K562 (cell line): ENCODE measurements around the gene NECTIN1. TPM values are rescaled to one million over a fixed set of nuclear protein-coding genes. Genes with fewer than 3 reads are reported as not detected.

Experiments
- ATAC-seq: fragments of 200-7000 bp; cut with Tn5 transposase; 3 replicates; pipeline ENCODE4 v1.9.1; 2020; ENCODE audit warnings: moderate library complexity
- BruUV-seq: library from RNA; stranded (reverse); fragments of 400-500 nt; replicated peaks from 2 replicates; lab custom pipeline; 2021; lab: Mats Ljungman, UMichigan
- CTCF ChIA-PET: fragments of 300-600 bp; formaldehyde crosslinking; extraction: SDS; loops from one replicate; lab custom pipeline; 2021; ENCODE audit warnings: low intra/inter-chr PET ratio; lab: Yijun Ruan, JAX
- POLR2A ChIA-PET: fragments of 300-600, 350-650 bp; sonication (Branson Sonifier 250); formaldehyde crosslinking; extraction: SDS; loops from one replicate; lab custom pipeline; 2021; ENCODE audit warnings: antibody characterized with exemption, inconsistent platforms; lab: Yijun Ruan, JAX
- DNase-seq, 4 experiments: peaks; one replicate each; pipeline versions ENCODE4 v3.0.0 to v3.0.0-alpha.2; 2011 to 2018; ENCODE audit warnings: low spot score in 3 of 4, mixed read lengths in 3 of 4; ENCODE audit errors: extremely low read depth in 1 of 4
- FAIRE-seq: peaks from 2 replicates; lab custom pipeline; 2011; peaks lifted over from hg19 to GRCh38; lab: Jason Lieb, UNC
- H2AFZ ChIP-seq: 2 replicates; pipeline ENCODE4 v1.6.0; 2011; ENCODE audit warnings: low read depth, low read length, control low read depth, inconsistent platforms
- H3K27ac ChIP-seq: fragments of 200-600 bp; 3 replicates; pipeline ENCODE4 v1.8.0; 2011; ENCODE audit warnings: low read depth, mild to moderate bottlenecking, control low read depth, inconsistent platforms, low read length, moderate library complexity, mixed read lengths; ENCODE audit errors: extremely low read depth
- H3K27me3 ChIP-seq, 2 experiments: fragments of 300-600 bp in 1 of 2; 2 replicates in 1 of 2; 3 replicates in 1 of 2; pipeline versions ENCODE4 v1.6.0 to v1.8.0; 2011; ENCODE audit warnings: inconsistent platforms in 2 of 2, low read length in 2 of 2, mild to moderate bottlenecking in 1 of 2, mixed read lengths in 1 of 2, moderate library complexity in 1 of 2; ENCODE audit not compliant: control insufficient read depth in 2 of 2, insufficient read depth in 2 of 2
- H3K36me3 ChIP-seq: fragments of 300-600 bp; 3 replicates; pipeline ENCODE4 v1.8.0; 2011; ENCODE audit warnings: mild to moderate bottlenecking, low read length, inconsistent platforms; ENCODE audit not compliant: control insufficient read depth, insufficient read depth
- H3K4me1 ChIP-seq, 2 experiments: fragments of 200-600 bp in 1 of 2; replicated peaks in 1 of 2; 2 replicates in 1 of 2; 3 replicates in 1 of 2; pipeline versions ENCODE4 v1.5.1 to v1.8.0; 2011; ENCODE audit warnings: inconsistent platforms in 2 of 2, low read length in 2 of 2, mild to moderate bottlenecking in 1 of 2, mixed read lengths in 1 of 2, moderate library complexity in 1 of 2; ENCODE audit not compliant: control insufficient read depth in 2 of 2, insufficient read depth in 2 of 2
- H3K4me2 ChIP-seq: 2 replicates; pipeline ENCODE4 v1.6.1; 2011; ENCODE audit warnings: low read length, control low read depth, inconsistent platforms, mixed read lengths; ENCODE audit not compliant: insufficient read depth
- H3K4me3 ChIP-seq: fragments of 200-600 bp; sonication (generic), shearing (Covaris generic); 2 replicates; pipeline ENCODE4 v1.5.1; 2016; ENCODE audit warnings: control low read depth, inconsistent platforms
- H3K79me2 ChIP-seq: fragments of 200-600 bp; 3 replicates; pipeline ENCODE4 v1.8.0; 2011; ENCODE audit warnings: low read length, inconsistent platforms; ENCODE audit not compliant: control insufficient read depth, insufficient read depth
- H3K9ac ChIP-seq, 2 experiments: 2 replicates each; pipeline versions ENCODE4 v1.6.0 to v1.6.1; 2011; ENCODE audit warnings: low read depth in 2 of 2, low read length in 2 of 2, control low read depth in 1 of 2, inconsistent platforms in 1 of 2, mild to moderate bottlenecking in 1 of 2, mixed read lengths in 1 of 2; ENCODE audit not compliant: insufficient read depth in 1 of 2
- H3K9me1 ChIP-seq: one replicate; pipeline ENCODE4 v1.6.0; 2011; ENCODE audit warnings: inconsistent platforms, mild to moderate bottlenecking, low read length, moderate library complexity; ENCODE audit not compliant: control insufficient read depth, insufficient read depth
- H3K9me3 ChIP-seq: replicated peaks from 2 replicates; pipeline ENCODE4 v1.5.1; 2011; ENCODE audit warnings: low read depth, low read length, inconsistent platforms; ENCODE audit not compliant: control insufficient read depth, insufficient read depth
- H4K20me1 ChIP-seq: replicated peaks from 2 replicates; pipeline ENCODE4 v1.6.1; 2011; ENCODE audit warnings: low read length, inconsistent platforms, mixed read lengths; ENCODE audit not compliant: control insufficient read depth, insufficient read depth
- BRF2 ChIP-seq: IDR thresholded peaks from 3 replicates; pipeline ENCODE4 v1.6.1; 2011; ENCODE audit warnings: borderline replicate concordance, mild to moderate bottlenecking; ENCODE audit not compliant: insufficient read length, insufficient read depth
- CBFA2T3 ChIP-seq: fragments of 450-650 bp; IDR thresholded peaks from 2 replicates; pipeline ENCODE4 v1.6.1; 2017
- DMBX1 ChIP-seq: fragments of 250-450 bp; sonication (Bioruptor Pico); IDR thresholded peaks from 2 replicates; pipeline ENCODE4 v1.8.0; 2022; ENCODE audit warnings: inconsistent platforms, mild to moderate bottlenecking, moderate library complexity, borderline replicate concordance
- E2F6 ChIP-seq, 2 experiments: IDR thresholded peaks; 2 replicates each; pipeline ENCODE4 v1.6.1; 2011; ENCODE audit warnings: borderline replicate concordance in 1 of 2, control low read depth in 1 of 2, low read depth in 1 of 2, low read length in 1 of 2, mild to moderate bottlenecking in 1 of 2, mixed read lengths in 1 of 2, moderate library complexity in 1 of 2; ENCODE audit not compliant: insufficient read depth in 1 of 2, insufficient read length in 1 of 2, poor library complexity in 1 of 2, severe bottlenecking in 1 of 2; ENCODE audit errors: extremely low read depth in 1 of 2
- EHMT2 ChIP-seq: fragments of 450-650 bp; IDR thresholded peaks from 2 replicates; pipeline ENCODE4 v1.6.1; 2018; ENCODE audit warnings: antibody characterized with exemption
- NFXL1 ChIP-seq: fragments of 450-650 bp; formaldehyde crosslinking; IDR thresholded peaks from 2 replicates; pipeline ENCODE4 v1.4.0; 2021; ENCODE audit warnings: mild to moderate bottlenecking
- SMAD3 ChIP-seq: fragments of 450-650 bp; formaldehyde crosslinking; conservative IDR thresholded peaks from 2 replicates; pipeline ENCODE4 v1.4.0; 2020; ENCODE audit warnings: mild to moderate bottlenecking
- WGBS: fragments of 100-300 bp; shearing (Covaris generic); methylation state at CpG from one replicate; pipeline ENCODE4 v1.1.6; 2016; ENCODE audit warnings: low coverage, mixed read lengths; ENCODE audit not compliant: insufficient coverage; ENCODE audit errors: missing lambda C conversion rate; 5-methylcytosine and 5-hydroxymethylcytosine counted together
- in situ Hi-C: fragments of 300-500 bp; cut with MboI; formaldehyde crosslinking; loops from 4 replicates; pipeline ENCODE4 v1.15.0; 2018; ENCODE audit warnings: inconsistent platforms, mixed read lengths
- intact Hi-C: fragments of 100-400 bp; cut with micrococcal nuclease; formaldehyde crosslinking; loops from 2 replicates; pipeline ENCODE4 v1.14.2; 2022
- polyA plus RNA-seq, 8 experiments: library from polyadenylated mRNA; depleted of rRNA in 4 of 8; stranded (reverse) in 5 of 8; unstranded in 3 of 8; fragments of >200 nt; fragmentation: Nextera tagmentation in 2 of 8; fragmentation: Illumina TruSeq in 1 of 8; extraction: Ambion mirVana in 2 of 8; extraction: Trizol in 1 of 8; gene quantifications; 2 replicates each; pipeline versions ENCODE4 v1.2.1 to v1.2.3, GENCODE V29; 2011 to 2014; ENCODE audit warnings: inconsistent platforms in 1 of 8, missing spikeins in 1 of 8
- total RNA-seq, 7 experiments: library from RNA; depleted of rRNA in 6 of 7; stranded (reverse); fragments of >200 nt in 6 of 7; fragmentation: Illumina TruSeq in 2 of 7; extraction: Trizol in 2 of 7; gene quantifications; 2 replicates each; pipeline versions ENCODE4 v1.2.1 to v1.2.3, GENCODE V29; 2011 to 2021; ENCODE audit warnings: low replicate concordance in 1 of 7
- TF ChIP-seq, protein P1 (sequence below): fragments of 250-450 bp; sonication (Bioruptor Pico); IDR thresholded peaks from 2 replicates; pipeline ENCODE4 v1.9.0; 2021; ENCODE audit warnings: mild to moderate bottlenecking
- TF ChIP-seq, protein P2 (sequence below): fragments of 250-450 bp; sonication (Bioruptor Pico); IDR thresholded peaks from 2 replicates; pipeline ENCODE4 v1.5.0; 2020; ENCODE audit warnings: mild to moderate bottlenecking

NECTIN1 gene
- total and polyA plus RNA-seq, 9 of the 15 experiments (the other 6 are each of a cell fraction or from before 2014, with no cell fraction given): 0.09 to 0.53 (median 0.23) TPM; not detected in 2

DNA sequence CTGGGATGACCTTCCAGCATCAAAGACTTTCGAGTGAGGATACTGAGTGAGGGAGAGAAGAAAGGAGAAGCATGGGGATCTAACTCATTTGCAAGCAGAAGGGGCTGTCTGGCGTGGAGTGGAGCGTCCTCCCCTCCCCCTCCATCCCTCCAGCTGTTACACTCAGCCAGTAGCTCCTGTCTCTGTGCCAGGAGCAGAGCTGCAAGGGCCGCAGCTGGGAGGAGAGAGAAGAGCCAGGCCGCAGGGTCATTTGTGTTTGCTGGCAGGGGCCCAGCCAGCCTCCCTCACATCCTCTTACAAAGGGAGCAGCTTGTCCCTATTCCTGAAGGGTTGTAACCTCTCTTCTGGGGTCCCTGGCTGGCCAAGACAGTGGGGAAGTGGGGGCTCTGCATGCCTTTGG is 57.9 kb downstream of the NECTIN1 start:
- Histone ChIP-seq H3K9me1 (peaks cover 6% of the 10 kb centered on the region), H2AFZ (no peak overlapping the region)
- in situ Hi-C loops: loop anchor here (25.0 kb wide), 1 partner anchor 441 kb away; no protein-coding TSS in a partner anchor
- TF ChIP-seq SMAD3 (CRISPR knock-in tag) (no peak), EHMT2 (no peak), BRF2 (no peak), DMBX1 (CRISPR knock-in tag) (no peak), E2F6 (IDR thresholded peaks at IDR 0.05; ENCODE audit: borderline replicate concordance in 1 of 2, extremely low read depth in 1 of 2, insufficient read depth in 1 of 2, insufficient read length in 1 of 2, low read depth in 1 of 2, low read length in 1 of 2, poor library complexity in 1 of 2, severe bottlenecking in 1 of 2) (no peak), CBFA2T3 (no peak), NFXL1 (no peak)
- TF ChIP-seq, protein P1, sequence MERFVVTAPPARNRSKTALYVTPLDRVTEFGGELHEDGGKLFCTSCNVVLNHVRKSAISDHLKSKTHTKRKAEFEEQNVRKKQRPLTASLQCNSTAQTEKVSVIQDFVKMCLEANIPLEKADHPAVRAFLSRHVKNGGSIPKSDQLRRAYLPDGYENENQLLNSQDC (CRISPR knock-in tag): no peak
- TF ChIP-seq, protein P2, sequence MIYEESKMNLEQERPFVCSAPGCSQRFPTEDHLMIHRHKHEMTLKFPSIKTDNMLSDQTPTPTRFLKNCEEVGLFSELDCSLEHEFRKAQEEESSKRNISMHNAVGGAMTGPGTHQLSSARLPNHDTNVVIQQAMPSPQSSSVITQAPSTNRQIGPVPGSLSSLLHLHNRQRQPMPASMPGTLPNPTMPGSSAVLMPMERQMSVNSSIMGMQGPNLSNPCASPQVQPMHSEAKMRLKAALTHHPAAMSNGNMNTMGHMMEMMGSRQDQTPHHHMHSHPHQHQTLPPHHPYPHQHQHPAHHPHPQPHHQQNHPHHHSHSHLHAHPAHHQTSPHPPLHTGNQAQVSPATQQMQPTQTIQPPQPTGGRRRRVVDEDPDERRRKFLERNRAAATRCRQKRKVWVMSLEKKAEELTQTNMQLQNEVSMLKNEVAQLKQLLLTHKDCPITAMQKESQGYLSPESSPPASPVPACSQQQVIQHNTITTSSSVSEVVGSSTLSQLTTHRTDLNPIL (CRISPR knock-in tag): no peak
- TF ChIP-seq, all 486 proteins: peak for 0
- ChIA-PET POLR2A (no interaction called here), CTCF (interaction anchor here (0.6 kb wide), 1 partner anchor 60 kb away, joined by 5 read pairs; no protein-coding TSS in a partner anchor)
- H3K9ac ChIP-seq: no peak overlapping the region
- no peaks in the 10 kb centered on the region; the same call in 1 of the 2 replicates for H3K9me3 ChIP-seq
- H3K79me2 ChIP-seq: no peaks in the 10 kb centered on the region
- H3K27me3 ChIP-seq: peaks cover 2 to 47% of the 10 kb centered on the region in 2 experiments
- no peak overlapping the region for H3K4me3 ChIP-seq
- H3K36me3 ChIP-seq: no peaks in the 10 kb centered on the region
- DNase-seq (no peak), ATAC-seq (no peak), FAIRE-seq (no peak)
- intact Hi-C loops: no loop called here
- BruUV-seq: no TSS peak
- H3K27ac ChIP-seq: no peak overlapping the region
- peaks cover 7% of the 10 kb centered on the region for H4K20me1 ChIP-seq
- peaks cover 4 to 10% of the 10 kb centered on the region in 2 experiments; a peak in 1 of 5 replicates for H3K4me1 ChIP-seq
- 0% methylated on average over 3 of the region's 5 CpGs for WGBS
- no peak overlapping the region for H3K4me2 ChIP-seq
